Ascending aorta (tissue), 2 donors: ENCODE results near the gene RASD1. TPM values are rescaled to one million over a fixed set of nuclear protein-coding genes. Genes with fewer than 3 reads are reported as not detected.

ENCODE experiments used
- DNase-seq, 2 donors: peaks; one replicate each; pipeline ENCODE4 v3.0.0-alpha.2; 2019; ENCODE audit warnings: low spot score in 2 of 2
- H3K27ac ChIP-seq, 2 donors: fragments of 200-600 bp; sonication (generic); one replicate each; pipeline ENCODE4 v1.5.1; 2016 to 2017; ENCODE audit warnings: mild to moderate bottlenecking in 1 of 2
- H3K27me3 ChIP-seq: fragments of 200-600 bp; sonication (generic); one replicate; pipeline ENCODE4 v1.5.1; 2017
- H3K36me3 ChIP-seq, 2 donors: fragments of 200-600 bp; sonication (generic); one replicate each; pipeline ENCODE4 v1.5.1; 2016
- H3K4me1 ChIP-seq, 2 donors: fragments of 200-600 bp; sonication (generic); one replicate each; pipeline ENCODE4 v1.5.1; 2016 to 2017; ENCODE audit warnings: mild to moderate bottlenecking in 1 of 2
- H3K4me3 ChIP-seq, 2 donors: fragments of 200-600 bp; sonication (generic); one replicate each; pipeline ENCODE4 v1.5.1; 2016 to 2017; ENCODE audit warnings: mild to moderate bottlenecking in 1 of 2
- H3K9me3 ChIP-seq, 2 donors: fragments of 200-600 bp; sonication (generic); one replicate each; pipeline ENCODE4 v1.5.1; 2016
- intact Hi-C: fragments of 100-400 bp; cut with DNase I; formaldehyde crosslinking; loops from one replicate; pipeline ENCODE4 v1.15.1; 2023
- total RNA-seq: library from RNA; depleted of rRNA; stranded (reverse); fragments of >200 nt; gene quantifications from one replicate; pipeline ENCODE4 v1.1.0, GENCODE V29; 2016
- TF ChIP-seq, protein P1 (sequence below), 3 experiments: fragments of 200-600 bp in 2 of 3; fragments of 450-650 bp in 1 of 3; sonication (generic) in 2 of 3; IDR thresholded peaks; one replicate each; pipeline ENCODE4 v1.5.1; 2016 to 2019; ENCODE audit warnings: antibody characterized with exemption in 3 of 3, mild to moderate bottlenecking in 1 of 3, moderate library complexity in 1 of 3

Gene RASD1
- total RNA-seq, 1 donor from 2014 or later: 293 TPM

DNA sequence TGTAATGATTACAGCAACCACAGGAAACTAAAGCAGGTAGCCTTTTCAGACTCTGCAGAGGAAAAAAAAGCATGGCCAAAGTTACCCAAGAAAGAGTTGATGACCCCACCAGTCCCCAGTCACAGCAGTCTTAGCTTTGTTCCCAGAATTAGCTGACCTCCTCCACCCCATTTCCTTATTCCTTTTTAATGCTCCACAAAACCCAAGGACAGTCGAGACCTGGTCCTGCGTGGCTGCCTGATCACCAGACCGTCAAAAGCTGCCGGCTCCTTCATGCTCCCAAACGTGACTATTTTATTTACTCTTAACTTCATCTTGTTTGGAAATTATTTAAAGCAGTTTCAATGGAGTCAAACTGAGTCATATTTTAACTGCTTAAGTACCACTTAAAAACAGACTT is 48.1 kb downstream of the RASD1 start:
- Histone ChIP-seq H3K27ac (no peak overlapping the region), H3K4me1 (no peaks in the 10 kb centered on the region), H3K9me3 (no peaks in the 10 kb centered on the region), H3K36me3 (no peaks in the 10 kb centered on the region), H3K27me3 (no peaks in the 10 kb centered on the region), H3K4me3 (no peak overlapping the region)
- intact Hi-C loops: no loop called here
- TF ChIP-seq, protein P1, sequence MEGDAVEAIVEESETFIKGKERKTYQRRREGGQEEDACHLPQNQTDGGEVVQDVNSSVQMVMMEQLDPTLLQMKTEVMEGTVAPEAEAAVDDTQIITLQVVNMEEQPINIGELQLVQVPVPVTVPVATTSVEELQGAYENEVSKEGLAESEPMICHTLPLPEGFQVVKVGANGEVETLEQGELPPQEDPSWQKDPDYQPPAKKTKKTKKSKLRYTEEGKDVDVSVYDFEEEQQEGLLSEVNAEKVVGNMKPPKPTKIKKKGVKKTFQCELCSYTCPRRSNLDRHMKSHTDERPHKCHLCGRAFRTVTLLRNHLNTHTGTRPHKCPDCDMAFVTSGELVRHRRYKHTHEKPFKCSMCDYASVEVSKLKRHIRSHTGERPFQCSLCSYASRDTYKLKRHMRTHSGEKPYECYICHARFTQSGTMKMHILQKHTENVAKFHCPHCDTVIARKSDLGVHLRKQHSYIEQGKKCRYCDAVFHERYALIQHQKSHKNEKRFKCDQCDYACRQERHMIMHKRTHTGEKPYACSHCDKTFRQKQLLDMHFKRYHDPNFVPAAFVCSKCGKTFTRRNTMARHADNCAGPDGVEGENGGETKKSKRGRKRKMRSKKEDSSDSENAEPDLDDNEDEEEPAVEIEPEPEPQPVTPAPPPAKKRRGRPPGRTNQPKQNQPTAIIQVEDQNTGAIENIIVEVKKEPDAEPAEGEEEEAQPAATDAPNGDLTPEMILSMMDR (IDR thresholded peaks at IDR 0.05): no peak
- no peak for DNase-seq

- Histone ChIP-seq H3K27me3 (no peaks in the 10 kb centered on the region), H3K27ac (no peak overlapping the region), H3K4me1 (no peaks in the 10 kb centered on the region), H3K4me3 (no peak overlapping the region), H3K36me3 (no peaks in the 10 kb centered on the region), H3K9me3 (no peaks in the 10 kb centered on the region)
- no peak for DNase-seq
- TF ChIP-seq, protein P1 (IDR thresholded peaks at IDR 0.05): no peak
- intact Hi-C loops: no loop called here
Measured at GRCh38 chr17:17447264-17447663, 48.9 kb downstream of the RASD1 start.

DNA sequence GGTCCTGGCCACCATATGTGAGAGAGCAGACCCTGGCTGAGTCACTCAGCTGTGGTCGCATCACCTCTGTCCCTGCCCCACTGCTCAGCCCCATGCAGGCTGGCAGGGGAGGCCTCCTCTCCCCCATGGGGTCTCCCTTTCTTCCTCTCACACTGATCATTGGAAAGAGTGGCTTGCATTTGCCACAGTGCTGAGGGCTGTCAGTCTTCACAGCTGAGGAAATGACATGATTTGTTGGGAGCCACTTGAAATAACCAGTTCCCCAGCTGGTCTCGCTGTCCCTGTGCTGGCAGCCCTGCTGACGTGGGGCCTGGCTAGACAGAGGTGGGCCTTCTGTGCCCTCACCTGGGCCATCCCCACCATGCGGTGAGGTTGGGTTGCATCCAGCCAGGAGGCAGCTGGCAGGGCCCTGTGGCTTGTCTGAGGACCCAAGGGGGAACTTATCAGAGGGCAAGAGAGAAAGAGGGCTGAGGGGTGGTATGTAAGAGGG is 49.5 kb downstream of the RASD1 start:
- Histone ChIP-seq H3K9me3 (no peaks in the 10 kb centered on the region), H3K4me1 (no peaks in the 10 kb centered on the region), H3K36me3 (no peaks in the 10 kb centered on the region), H3K27ac (no peak overlapping the region), H3K27me3 (no peaks in the 10 kb centered on the region), H3K4me3 (no peak overlapping the region)
- TF ChIP-seq, protein P1 (IDR thresholded peaks at IDR 0.05): no peak
- intact Hi-C loops: no loop called here
- DNase-seq: no peak

GRCh38 chr17:17445925-17446665 is 50.1 kb downstream of the RASD1 start:
- H3K4me3 ChIP-seq: no peak overlapping the region
- intact Hi-C loops: no loop called here
- no peaks in the 10 kb centered on the region for H3K9me3 ChIP-seq
- no peaks in the 10 kb centered on the region for H3K36me3 ChIP-seq
- no peak for DNase-seq
- H3K4me1 ChIP-seq: no peaks in the 10 kb centered on the region
- no peak overlapping the region for H3K27ac ChIP-seq
- TF ChIP-seq, protein P1 (IDR thresholded peaks at IDR 0.05): no peak
- no peaks in the 10 kb centered on the region for H3K27me3 ChIP-seq

DNA sequence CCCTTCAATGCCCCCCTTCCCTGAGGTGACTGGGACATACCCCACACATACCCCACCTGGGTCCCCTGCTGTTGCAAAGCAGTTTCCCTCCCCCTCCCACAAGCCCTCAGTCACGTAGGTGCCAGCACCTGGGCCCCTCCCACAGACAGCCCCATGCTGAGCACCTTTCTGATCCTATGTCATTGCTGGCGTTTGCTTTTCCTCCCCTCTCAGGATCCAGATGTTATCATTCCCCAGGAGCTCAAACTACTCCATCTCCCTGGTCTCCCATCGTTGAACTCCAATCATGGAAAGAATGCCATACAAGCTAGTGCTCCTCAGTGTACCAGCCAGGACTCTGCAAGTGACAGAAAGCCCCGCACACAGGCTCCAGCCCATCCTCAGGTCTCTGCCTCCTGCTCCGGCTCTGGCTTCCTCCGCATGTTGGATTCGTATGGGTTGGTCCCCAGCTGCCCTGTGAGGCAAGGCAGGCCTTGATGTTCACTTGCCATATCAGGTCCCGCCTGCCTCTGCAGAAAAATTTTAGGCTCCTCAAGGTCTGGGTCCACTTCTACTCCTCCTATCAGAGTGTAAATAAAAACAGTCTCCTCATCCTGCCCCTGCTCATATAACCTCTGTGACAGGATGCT is 50.8 kb downstream of the RASD1 start:
- Histone ChIP-seq H3K4me3 (no peak overlapping the region), H3K27ac (no peak overlapping the region), H3K27me3 (no peaks in the 10 kb centered on the region), H3K4me1 (no peaks in the 10 kb centered on the region), H3K36me3 (no peaks in the 10 kb centered on the region), H3K9me3 (no peaks in the 10 kb centered on the region)
- DNase-seq: no peak
- intact Hi-C loops: no loop called here
- TF ChIP-seq, protein P1 (IDR thresholded peaks at IDR 0.05): no peak

Other genes with a start within 250 kb of the RASD1 start
- gene COPS3, start 215.1 kb downstream of the RASD1 start, total RNA-seq: 36.6 TPM
- gene NT5M, start 193.0 kb downstream of the RASD1 start, total RNA-seq: 4.6 TPM
- 16.9 TPM for gene MED9, start 19.4 kb downstream of the RASD1 start, total RNA-seq
- 690 TPM for gene PEMT, start 95.3 kb upstream of the RASD1 start, total RNA-seq
- 24.7 TPM for gene RAI1, start 185.1 kb upstream of the RASD1 start, total RNA-seq